CD4-positive, alpha-beta T cell treated with Interleukin-15 for 1 hour (primary cell): ENCODE data around the gene PRKCSH.
"Not testable (repeated sequence)": the region's sequence is repeated elsewhere in the genome, so short reads cannot be mapped to it uniquely, and the experiment has no call there.

Experiments used
- DNase-seq: peaks from one replicate; pipeline ENCODE4 v3.0.0-alpha.2; 2020

PRKCSH gene

GRCh38 chr19:11420429-11421370 lies 14.7 kb upstream of the PRKCSH start:
- no peak for DNase-seq

GRCh38 chr19:11421371-11422098 lies 13.9 kb upstream of the PRKCSH start:
- peak; percentile 59 for DNase-seq

GRCh38 chr19:11422163-11423065 lies 13.0 kb upstream of the PRKCSH start:
- DNase-seq, result peak; percentile 91

- DNase-seq, result no peak
These were observed 12.2 kb upstream of the PRKCSH start for GRCh38 chr19:11423164-11423790.

GRCh38 chr19:11423791-11424181 lies 11.6 kb upstream of the PRKCSH start:
- DNase-seq, result no peak

- DNase-seq, result no peak
These were observed 9.5 kb upstream of the PRKCSH start for GRCh38 chr19:11425719-11426457.

GRCh38 chr19:11426656-11427055 lies 8.8 kb upstream of the PRKCSH start:
- DNase-seq, result no peak

- not testable (repeated sequence) for DNase-seq
These were observed 1.9 kb upstream of the PRKCSH start for GRCh38 chr19:11433526-11433925.

GRCh38 chr19:11434703-11435056 lies 755 bp upstream of the PRKCSH start:
- no peak for DNase-seq

GRCh38 chr19:11435833-11436313 lies 438 bp downstream of the PRKCSH start:
- no peak for DNase-seq

- DNase-seq, result peak; percentile 76
These were observed 2.5 kb downstream of the PRKCSH start for GRCh38 chr19:11437955-11438354.

GRCh38 chr19:11444059-11444458 lies 8.6 kb downstream of the PRKCSH start:
- no peak for DNase-seq

- no peak for DNase-seq
These were observed 9.7 kb downstream of the PRKCSH start for GRCh38 chr19:11445141-11445540.

- no peak for DNase-seq
These were observed 10.8 kb downstream of the PRKCSH start for GRCh38 chr19:11446271-11446651.

- peak; percentile 30 for DNase-seq
These were observed 11.3 kb downstream of the PRKCSH start for GRCh38 chr19:11446652-11447301.

GRCh38 chr19:11447347-11448262 lies 12.2 kb downstream of the PRKCSH start:
- DNase-seq, result no peak

- no peak for DNase-seq
These were observed 13.0 kb downstream of the PRKCSH start for GRCh38 chr19:11448410-11448809.

- DNase-seq, result no peak
These were observed 13.6 kb downstream of the PRKCSH start for GRCh38 chr19:11448923-11449554.

- DNase-seq, result no peak
These were observed 15.3 kb downstream of the PRKCSH start for GRCh38 chr19:11450570-11451326.
